HL-60 (cell line): ENCODE measurements around the gene RSRC1.

Source experiments
- DNase-seq, 2 experiments: peaks; one replicate each; pipeline ENCODE4 v3.0.0-alpha.2; 2010 to 2020; ENCODE audit warnings: low read depth in 1 of 2, low spot score in 1 of 2
- H3K27ac ChIP-seq: fragments of 250-450 bp; sonication (Bioruptor Pico); replicated peaks from 2 replicates; pipeline ENCODE4 v1.5.1; 2020; ENCODE audit warnings: mild to moderate bottlenecking, moderate library complexity
- H3K27me3 ChIP-seq: fragments of 250-450 bp; sonication (Bioruptor Pico); 2 replicates; pipeline ENCODE4 v1.5.1; 2021; ENCODE audit warnings: mild to moderate bottlenecking, moderate library complexity; ENCODE audit not compliant: insufficient read depth, poor library complexity, severe bottlenecking
- H3K4me3 ChIP-seq: replicated peaks from 2 replicates; pipeline ENCODE4 v1.5.1; 2011; ENCODE audit warnings: mild to moderate bottlenecking, control low read depth, low read length; ENCODE audit not compliant: insufficient read depth
- CTCF ChIP-seq: IDR thresholded peaks from one replicate; pipeline ENCODE4 v1.5.1; 2011; ENCODE audit warnings: low read length, control low read depth, inconsistent platforms; ENCODE audit not compliant: insufficient read depth
- GABPA ChIP-seq: IDR thresholded peaks from 2 replicates; pipeline ENCODE4 v1.6.1; 2012; ENCODE audit warnings: low read depth
- POLR2AphosphoS5 ChIP-seq: IDR thresholded peaks from 2 replicates; pipeline ENCODE4 v1.6.1; 2012; ENCODE audit warnings: low read depth
- REST ChIP-seq: IDR thresholded peaks from 2 replicates; pipeline ENCODE4 v1.6.1; 2012; ENCODE audit warnings: low read depth; ENCODE audit not compliant: insufficient replicate concordance
- SPI1 ChIP-seq: IDR thresholded peaks from 2 replicates; pipeline ENCODE4 v1.6.1; 2012; ENCODE audit warnings: low read depth, mild to moderate bottlenecking, borderline replicate concordance

The RSRC1 gene

GRCh38 chr3:158085931-158086330 is 24.0 kb upstream of the RSRC1 start:
- Histone ChIP-seq H3K27me3 (no peaks in the 10 kb centered on the region), H3K27ac (no peak overlapping the region), H3K4me3 (no peak overlapping the region)
- DNase-seq, result no peak
- TF ChIP-seq POLR2AphosphoS5 (no peak), SPI1 (no peak), GABPA (no peak), CTCF (no peak)

- TF ChIP-seq CTCF (no peak), GABPA (no peak), POLR2AphosphoS5 (no peak), SPI1 (no peak), REST (no peak)
- H3K27ac ChIP-seq, result no peak overlapping the region
- DNase-seq, result no peak
- H3K4me3 ChIP-seq, result no peak overlapping the region
- no peaks in the 10 kb centered on the region for H3K27me3 ChIP-seq
Observed at GRCh38 chr3:158086361-158086760, 23.5 kb upstream of the RSRC1 start.

- Histone ChIP-seq H3K27me3 (no peaks in the 10 kb centered on the region), H3K27ac (no peak overlapping the region), H3K4me3 (no peak overlapping the region)
- no peak for DNase-seq
- TF ChIP-seq SPI1, result no peak
- no peak for TF ChIP-seq REST
- no peak for TF ChIP-seq CTCF
- TF ChIP-seq GABPA, result no peak
- no peak for TF ChIP-seq POLR2AphosphoS5
Observed at GRCh38 chr3:158086776-158087175, 23.1 kb upstream of the RSRC1 start.

GRCh38 chr3:158091531-158091930 is 18.4 kb upstream of the RSRC1 start:
- Histone ChIP-seq H3K4me3 (no peak overlapping the region), H3K27ac (no peak overlapping the region), H3K27me3 (no peaks in the 10 kb centered on the region)
- TF ChIP-seq REST, result no peak
- no peak for TF ChIP-seq GABPA
- no peak for TF ChIP-seq CTCF
- no peak for TF ChIP-seq SPI1
- no peak for TF ChIP-seq POLR2AphosphoS5
- DNase-seq, result no peak
